ENCODE results near the gene CDC14A. TPM values are rescaled to one million over a fixed set of nuclear protein-coding genes. Genes with fewer than 3 reads are reported as not detected.
"Not testable (repeated sequence)": the region's sequence is repeated elsewhere in the genome, so short reads cannot be mapped to it uniquely, and the experiment has no call there.

The CDC14A gene
- total and polyA plus RNA-seq, 2 experiments from 2014 or later, result 7.3 to 14.5 TPM

DNA sequence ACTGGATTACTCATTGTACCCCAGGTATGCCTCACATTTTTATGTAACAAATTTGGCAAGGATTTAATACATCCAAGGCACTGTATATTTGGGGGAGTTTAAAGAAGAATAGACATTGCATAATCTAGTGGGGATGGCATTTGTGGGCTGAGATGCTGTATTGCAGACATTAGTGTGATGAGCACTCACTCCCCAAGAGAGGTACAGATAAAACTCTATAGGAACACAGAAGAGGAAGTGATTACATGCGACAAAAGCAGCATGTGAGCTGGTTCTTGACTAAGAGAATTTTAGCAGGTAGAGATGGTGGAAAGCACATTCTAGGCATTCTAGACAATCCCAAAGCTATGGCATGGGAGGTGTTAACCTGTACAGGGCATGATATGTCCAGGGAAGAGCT, 24.2 kb upstream of the CDC14A start:
- Histone ChIP-seq H3K4me2 (no peak overlapping the region), H2AFZ (no peak overlapping the region), H3K9me3 (ENCODE audit: low read depth) (no peaks in the 10 kb centered on the region), H3K4me3 (no peak overlapping the region), H3K79me2 (no peaks in the 10 kb centered on the region), H4K20me1 (ENCODE audit: insufficient read depth, poor library complexity, severe bottlenecking) (no peaks in the 10 kb centered on the region), H3K36me3 (replicated peaks; ENCODE audit: insufficient read depth, low read depth) (no peaks in the 10 kb centered on the region), H3K27me3 (no peaks in the 10 kb centered on the region), H3K4me1 (ENCODE audit: insufficient read depth) (peaks cover 4% of the 10 kb centered on the region), H3K9me2 (replicated peaks; ENCODE audit: insufficient read depth) (no peaks in the 10 kb centered on the region), H3K27ac (no peak overlapping the region)
- no peak for DNase-seq (ENCODE audit: low spot score)
- TF ChIP-seq, protein P1, sequence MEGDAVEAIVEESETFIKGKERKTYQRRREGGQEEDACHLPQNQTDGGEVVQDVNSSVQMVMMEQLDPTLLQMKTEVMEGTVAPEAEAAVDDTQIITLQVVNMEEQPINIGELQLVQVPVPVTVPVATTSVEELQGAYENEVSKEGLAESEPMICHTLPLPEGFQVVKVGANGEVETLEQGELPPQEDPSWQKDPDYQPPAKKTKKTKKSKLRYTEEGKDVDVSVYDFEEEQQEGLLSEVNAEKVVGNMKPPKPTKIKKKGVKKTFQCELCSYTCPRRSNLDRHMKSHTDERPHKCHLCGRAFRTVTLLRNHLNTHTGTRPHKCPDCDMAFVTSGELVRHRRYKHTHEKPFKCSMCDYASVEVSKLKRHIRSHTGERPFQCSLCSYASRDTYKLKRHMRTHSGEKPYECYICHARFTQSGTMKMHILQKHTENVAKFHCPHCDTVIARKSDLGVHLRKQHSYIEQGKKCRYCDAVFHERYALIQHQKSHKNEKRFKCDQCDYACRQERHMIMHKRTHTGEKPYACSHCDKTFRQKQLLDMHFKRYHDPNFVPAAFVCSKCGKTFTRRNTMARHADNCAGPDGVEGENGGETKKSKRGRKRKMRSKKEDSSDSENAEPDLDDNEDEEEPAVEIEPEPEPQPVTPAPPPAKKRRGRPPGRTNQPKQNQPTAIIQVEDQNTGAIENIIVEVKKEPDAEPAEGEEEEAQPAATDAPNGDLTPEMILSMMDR (IDR thresholded peaks at IDR 0.05; ENCODE audit: poor library complexity), result no peak
- no peak for TF ChIP-seq EZH2 (IDR thresholded peaks at IDR 0.05; ENCODE audit: borderline replicate concordance)
- 92% methylated on average over 1 of the region's 1 CpG for WGBS (ENCODE audit: low lambda C conversion rate, missing lambda C conversion rate)

DNA sequence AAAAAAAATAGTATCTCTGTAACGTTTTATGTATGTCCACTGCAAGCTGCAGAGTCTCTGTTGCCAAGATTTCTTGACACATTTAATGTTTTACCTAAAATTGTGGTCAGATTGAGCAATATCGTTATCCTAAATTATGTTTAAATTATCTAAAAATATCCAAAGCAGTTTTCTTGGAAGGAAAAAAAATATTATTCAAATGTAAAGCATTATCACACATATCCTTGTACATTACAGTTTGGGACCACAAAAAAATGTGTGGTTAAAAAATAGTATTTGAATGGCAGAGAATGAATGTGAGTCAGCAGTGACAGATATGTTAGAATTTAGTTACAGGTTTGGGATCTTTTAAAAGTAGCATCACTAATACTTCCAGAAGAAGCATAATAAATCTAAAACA, 21.2 kb upstream of the CDC14A start:
- not testable (repeated sequence) for H3K36me3 ChIP-seq (replicated peaks; ENCODE audit: insufficient read depth, low read depth); H3K4me1 ChIP-seq (ENCODE audit: insufficient read depth); H3K4me3 ChIP-seq; H3K27me3 ChIP-seq; H3K79me2 ChIP-seq; H3K9me3 ChIP-seq (ENCODE audit: low read depth); H2AFZ ChIP-seq; DNase-seq (ENCODE audit: low spot score); H3K4me2 ChIP-seq; H4K20me1 ChIP-seq (ENCODE audit: insufficient read depth, poor library complexity, severe bottlenecking); H3K27ac ChIP-seq; H3K9me2 ChIP-seq (replicated peaks; ENCODE audit: insufficient read depth)
- 78% methylated on average over 2 of the region's 2 CpGs for WGBS (ENCODE audit: low lambda C conversion rate, missing lambda C conversion rate)

DNA sequence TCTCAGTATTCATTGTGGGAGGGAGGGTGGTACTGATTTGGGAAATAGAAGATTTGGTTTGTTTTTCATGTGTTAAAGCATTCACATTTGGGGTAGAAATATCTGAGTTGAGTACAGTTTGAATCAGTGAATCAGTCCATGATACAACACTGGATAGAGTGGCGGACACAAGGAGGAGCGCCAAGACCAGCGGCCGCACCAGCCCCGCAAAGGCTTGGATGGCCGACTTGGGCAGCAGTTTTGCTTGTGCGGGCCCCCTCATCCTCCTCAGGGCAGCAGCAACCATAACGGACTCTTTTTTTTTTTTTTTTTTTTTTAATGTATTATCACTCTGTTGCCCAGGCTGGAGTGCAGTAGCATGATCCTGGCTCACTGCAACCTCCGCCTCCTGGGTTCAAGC, 20.0 kb upstream of the CDC14A start:
- no peaks in the 10 kb centered on the region for H3K9me2 ChIP-seq (replicated peaks; ENCODE audit: insufficient read depth)
- H3K79me2 ChIP-seq, result no peaks in the 10 kb centered on the region
- no peaks in the 10 kb centered on the region for H4K20me1 ChIP-seq (ENCODE audit: insufficient read depth, poor library complexity, severe bottlenecking)
- no peak overlapping the region for H3K27ac ChIP-seq
- no peak overlapping the region for H2AFZ ChIP-seq
- no peak overlapping the region for H3K4me3 ChIP-seq
- H3K9me3 ChIP-seq (ENCODE audit: low read depth), result no peaks in the 10 kb centered on the region
- H3K4me1 ChIP-seq (ENCODE audit: insufficient read depth), result no peaks in the 10 kb centered on the region
- no peak for DNase-seq (ENCODE audit: low spot score)
- no peaks in the 10 kb centered on the region for H3K27me3 ChIP-seq
- no peaks in the 10 kb centered on the region for H3K36me3 ChIP-seq (replicated peaks; ENCODE audit: insufficient read depth, low read depth)
- TF ChIP-seq, protein P1 (IDR thresholded peaks at IDR 0.05; ENCODE audit: poor library complexity), result no peak
- TF ChIP-seq EZH2phosphoT487 (IDR thresholded peaks at IDR 0.05; ENCODE audit: low read depth, severe bottlenecking, unreplicated experiment) (no peak), EZH2 (IDR thresholded peaks at IDR 0.05; ENCODE audit: borderline replicate concordance) (no peak)
- no peak overlapping the region for H3K4me2 ChIP-seq
- WGBS (ENCODE audit: low lambda C conversion rate, missing lambda C conversion rate), result 98% methylated on average over 9 of the region's 9 CpGs

DNA sequence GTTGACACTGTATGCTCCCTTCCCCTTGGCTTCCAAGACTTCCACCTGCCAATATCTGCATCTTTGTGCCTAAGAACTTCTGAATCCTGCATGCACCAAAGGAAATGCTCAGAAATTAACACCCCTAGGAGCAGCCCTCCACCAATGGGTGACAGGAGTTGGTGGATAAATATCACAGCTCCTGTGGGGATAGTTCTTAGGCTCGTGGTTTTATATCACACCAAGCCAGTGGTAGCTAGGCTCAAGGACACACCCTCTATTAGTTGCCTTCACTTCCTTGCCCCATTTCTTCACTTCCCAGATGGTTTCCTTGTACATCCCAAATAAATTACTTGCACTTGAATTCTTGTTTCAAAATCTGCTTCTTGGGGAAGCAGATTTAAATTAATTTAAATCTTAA, 16.9 kb upstream of the CDC14A start:
- H3K27ac ChIP-seq, result no peak overlapping the region
- H3K4me1 ChIP-seq (ENCODE audit: insufficient read depth), result no peaks in the 10 kb centered on the region
- WGBS (ENCODE audit: low lambda C conversion rate, missing lambda C conversion rate), result 83% methylated on average over 1 of the region's 1 CpG
- no peaks in the 10 kb centered on the region for H3K36me3 ChIP-seq (replicated peaks; ENCODE audit: insufficient read depth, low read depth)
- H3K27me3 ChIP-seq, result no peaks in the 10 kb centered on the region
- no peaks in the 10 kb centered on the region for H3K9me3 ChIP-seq (ENCODE audit: low read depth)
- H4K20me1 ChIP-seq (ENCODE audit: insufficient read depth, poor library complexity, severe bottlenecking), result no peaks in the 10 kb centered on the region
- DNase-seq (ENCODE audit: low spot score), result no peak
- H3K4me3 ChIP-seq, result no peak overlapping the region
- no peaks in the 10 kb centered on the region for H3K9me2 ChIP-seq (replicated peaks; ENCODE audit: insufficient read depth)
- H3K4me2 ChIP-seq, result no peak overlapping the region
- TF ChIP-seq EZH2 (IDR thresholded peaks at IDR 0.05; ENCODE audit: borderline replicate concordance) (no peak), EZH2phosphoT487 (IDR thresholded peaks at IDR 0.05; ENCODE audit: low read depth, severe bottlenecking, unreplicated experiment) (no peak)
- TF ChIP-seq, protein P1 (IDR thresholded peaks at IDR 0.05; ENCODE audit: poor library complexity), result no peak
- no peak overlapping the region for H2AFZ ChIP-seq
- no peaks in the 10 kb centered on the region for H3K79me2 ChIP-seq

DNA sequence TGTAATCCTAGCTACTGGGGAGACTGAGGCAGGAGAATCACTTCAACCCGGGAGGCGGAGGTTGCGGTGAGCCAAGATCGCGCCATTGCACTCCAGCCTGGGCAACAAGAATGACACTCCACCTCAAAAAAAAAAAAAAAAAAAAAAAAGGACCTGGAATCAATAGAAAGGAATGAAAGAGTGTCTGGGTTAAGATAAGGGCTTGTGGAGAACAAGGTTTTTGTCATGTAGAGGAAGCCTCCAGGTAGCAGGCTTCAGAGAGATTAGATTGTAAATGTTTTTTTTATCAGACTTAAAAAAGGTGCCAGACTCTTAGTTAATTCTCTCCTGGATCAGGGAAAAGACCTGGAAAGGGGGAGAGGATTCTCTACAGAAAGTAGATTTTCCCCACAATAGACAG, 14.4 kb upstream of the CDC14A start:
- not testable (repeated sequence) for H3K4me3 ChIP-seq

DNA sequence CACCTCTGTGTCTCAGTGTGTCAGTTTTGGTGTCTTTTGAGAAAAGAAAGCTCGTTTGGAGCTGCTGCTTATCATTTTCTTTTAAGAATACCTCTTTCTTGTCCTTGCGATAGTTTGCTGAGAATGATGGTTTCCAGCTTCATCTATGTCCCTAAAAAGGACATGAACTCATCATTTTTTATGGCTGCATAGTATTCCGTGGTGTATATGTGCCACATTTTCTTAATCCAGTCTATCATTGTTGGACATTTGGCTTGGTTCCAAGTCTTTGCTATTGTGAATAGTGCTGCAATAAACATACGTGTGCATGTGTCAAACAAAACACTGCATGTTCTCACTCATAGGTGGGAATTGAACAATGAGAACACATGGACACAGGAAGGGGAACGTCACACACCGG, 12.6 kb upstream of the CDC14A start:
- not testable (repeated sequence) for H3K27ac ChIP-seq; H3K79me2 ChIP-seq; H3K36me3 ChIP-seq (replicated peaks; ENCODE audit: insufficient read depth, low read depth); H3K4me1 ChIP-seq (ENCODE audit: insufficient read depth); H2AFZ ChIP-seq; H4K20me1 ChIP-seq (ENCODE audit: insufficient read depth, poor library complexity, severe bottlenecking); H3K9me2 ChIP-seq (replicated peaks; ENCODE audit: insufficient read depth); DNase-seq (ENCODE audit: low spot score); H3K4me3 ChIP-seq; H3K9me3 ChIP-seq (ENCODE audit: low read depth); H3K27me3 ChIP-seq; H3K4me2 ChIP-seq
- WGBS (ENCODE audit: low lambda C conversion rate, missing lambda C conversion rate), result 91% methylated on average over 6 of the region's 6 CpGs

More for the DNA sequence above, 14.4 kb upstream of the CDC14A start:
- H3K9me2 ChIP-seq (replicated peaks; ENCODE audit: insufficient read depth); H3K27ac ChIP-seq; H4K20me1 ChIP-seq (ENCODE audit: insufficient read depth, poor library complexity, severe bottlenecking); H3K4me1 ChIP-seq (ENCODE audit: insufficient read depth); H3K36me3 ChIP-seq (replicated peaks; ENCODE audit: insufficient read depth, low read depth); DNase-seq (ENCODE audit: low spot score); H3K4me2 ChIP-seq; H3K9me3 ChIP-seq (ENCODE audit: low read depth); H3K27me3 ChIP-seq; H2AFZ ChIP-seq; H3K79me2 ChIP-seq: not testable (repeated sequence)
- 68% methylated on average over 5 of the region's 5 CpGs for WGBS (ENCODE audit: low lambda C conversion rate, missing lambda C conversion rate)

Measured in hepatocyte (in vitro differentiated cells).